IMR-90 (cell line): ENCODE data around the gene PATJ. TPM values are rescaled to one million over a fixed set of nuclear protein-coding genes. Genes with fewer than 3 reads are reported as not detected.

ENCODE experiments used
- ATAC-seq: fragments of 200-7000 bp; cut with Tn5 transposase; 2 replicates; pipeline ENCODE4 v1.9.1; 2020; ENCODE audit warnings: low read depth, mild to moderate bottlenecking, moderate library complexity
- BruUV-seq: library from RNA; stranded (reverse); fragments of 400-500 nt; replicated peaks from 2 replicates; lab custom pipeline; 2021; lab: Mats Ljungman, UMichigan
- CTCF ChIA-PET: fragments of 300-600 bp; formaldehyde crosslinking; extraction: SDS; loops from one replicate; lab custom pipeline; 2021; ENCODE audit warnings: antibody characterized with exemption; lab: Yijun Ruan, JAX
- POLR2A ChIA-PET: fragments of 300-600 bp; sonication (Branson Sonifier 250); formaldehyde crosslinking; loops from one replicate; lab custom pipeline; 2022; ENCODE audit warnings: antibody characterized with exemption; ENCODE audit not compliant: unreplicated experiment; lab: Charles Lee
- DNase-seq: peaks from one replicate; pipeline ENCODE4 v3.0.0; 2013
- H2AFZ ChIP-seq: replicated peaks from 2 replicates; pipeline ENCODE3; 2013; ENCODE audit warnings: low read length, mild to moderate bottlenecking; ENCODE audit not compliant: poor library complexity
- H2AK5ac ChIP-seq: 2 replicates; pipeline ENCODE4 v1.6.1; 2013; ENCODE audit warnings: low read depth, low read length, inconsistent platforms
- H2AK9ac ChIP-seq: replicated peaks from 2 replicates; pipeline ENCODE3; 2013; ENCODE audit warnings: mild to moderate bottlenecking, low read depth, low read length, moderate library complexity; ENCODE audit not compliant: poor library complexity
- H2BK120ac ChIP-seq: 2 replicates; pipeline ENCODE4 v1.6.1; 2013; ENCODE audit warnings: low read depth, low read length, inconsistent platforms
- H2BK15ac ChIP-seq: 3 replicates; pipeline ENCODE4 v1.6.1; 2013; ENCODE audit warnings: low read depth, low read length, inconsistent platforms
- H2BK20ac ChIP-seq: 2 replicates; pipeline ENCODE4 v1.6.1; 2013; ENCODE audit warnings: low read depth, mild to moderate bottlenecking, inconsistent platforms, low read length, moderate library complexity
- H2BK5ac ChIP-seq: 2 replicates; pipeline ENCODE4 v1.6.1; 2013; ENCODE audit warnings: mild to moderate bottlenecking, low read depth, low read length, inconsistent platforms; ENCODE audit not compliant: poor library complexity, severe bottlenecking
- H3K14ac ChIP-seq: replicated peaks from 2 replicates; pipeline ENCODE4 v1.6.1; 2013; ENCODE audit warnings: low read depth, low read length, inconsistent platforms
- H3K18ac ChIP-seq: 2 replicates; pipeline ENCODE4 v1.6.1; 2013; ENCODE audit warnings: low read depth, low read length, control low read depth
- H3K23ac ChIP-seq: 2 replicates; pipeline ENCODE4 v1.6.1; 2013; ENCODE audit warnings: low read depth, low read length, inconsistent platforms
- H3K27ac ChIP-seq: 2 replicates; pipeline ENCODE4 v1.5.1; 2013; ENCODE audit warnings: mild to moderate bottlenecking, control low read depth, low read length; ENCODE audit not compliant: insufficient read depth
- H3K27me3 ChIP-seq: 2 replicates; pipeline ENCODE4 v1.6.1; 2013; ENCODE audit warnings: low read length; ENCODE audit not compliant: control insufficient read depth, insufficient read depth
- H3K36me3 ChIP-seq: 2 replicates; pipeline ENCODE4 v1.6.1; 2013; ENCODE audit warnings: low read length, mixed read lengths; ENCODE audit not compliant: control insufficient read depth, insufficient read depth
- H3K4ac ChIP-seq: 2 replicates; pipeline ENCODE4 v1.6.1; 2013; ENCODE audit warnings: low read depth, low read length, inconsistent platforms
- H3K4me1 ChIP-seq: 2 replicates; pipeline ENCODE4 v1.6.1; 2013; ENCODE audit warnings: low read length, mixed read lengths; ENCODE audit not compliant: control insufficient read depth, insufficient read depth
- H3K4me2 ChIP-seq: 2 replicates; pipeline ENCODE4 v1.6.1; 2013; ENCODE audit warnings: low read depth, mild to moderate bottlenecking, control low read depth, low read length, moderate library complexity
- H3K4me3 ChIP-seq: 2 replicates; pipeline ENCODE4 v1.5.1; 2013; ENCODE audit warnings: low read depth, mild to moderate bottlenecking, control low read depth, low read length, moderate library complexity; ENCODE audit not compliant: insufficient read depth
- H3K56ac ChIP-seq: 2 replicates; pipeline ENCODE4 v1.6.1; 2013; ENCODE audit warnings: low read length, inconsistent platforms; ENCODE audit not compliant: insufficient read depth; ENCODE audit errors: extremely low read depth
- H3K79me1 ChIP-seq, 2 experiments: 2 replicates each; pipeline ENCODE4 v1.6.1; 2013; ENCODE audit warnings: low read length in 2 of 2, inconsistent platforms in 1 of 2, low read depth in 1 of 2
- H3K9ac ChIP-seq: 2 replicates; pipeline ENCODE4 v1.6.1; 2013; ENCODE audit warnings: low read depth, low read length, control low read depth
- H3K9me1 ChIP-seq: 2 replicates; pipeline ENCODE4 v1.6.1; 2013; ENCODE audit warnings: low read length, inconsistent platforms; ENCODE audit not compliant: insufficient read depth
- H3K9me3 ChIP-seq: 2 replicates; pipeline ENCODE4 v1.6.1; 2013; ENCODE audit warnings: low read length; ENCODE audit not compliant: control insufficient read depth, insufficient read depth
- H4K20me1 ChIP-seq: 2 replicates; pipeline ENCODE4 v1.6.1; 2013; ENCODE audit warnings: low read length, inconsistent platforms; ENCODE audit not compliant: insufficient read depth
- H4K5ac ChIP-seq: 2 replicates; pipeline ENCODE4 v1.6.1; 2013; ENCODE audit warnings: mild to moderate bottlenecking, low read depth, low read length, control low read depth
- H4K8ac ChIP-seq, 2 experiments: 2 replicates each; pipeline ENCODE4 v1.6.1; 2013; ENCODE audit warnings: low read depth in 2 of 2, low read length in 2 of 2, control low read depth in 1 of 2, inconsistent platforms in 1 of 2
- H4K91ac ChIP-seq: 2 replicates; pipeline ENCODE4 v1.6.1; 2013; ENCODE audit warnings: low read depth, low read length, inconsistent platforms; ENCODE audit not compliant: insufficient read depth
- BHLHE40 ChIP-seq: fragments of 150-350 bp; IDR thresholded peaks from 2 replicates; pipeline ENCODE4 v1.6.1; 2016; ENCODE audit warnings: mild to moderate bottlenecking, low read depth, low read length
- CEBPB ChIP-seq: IDR thresholded peaks from 2 replicates; pipeline ENCODE4 v1.6.1; 2012; ENCODE audit warnings: low read depth, low read length, improper control_type of control experiment
- CHD1 ChIP-seq: IDR thresholded peaks from 2 replicates; pipeline ENCODE4 v1.6.1; 2012; ENCODE audit warnings: low read depth, low read length, improper control_type of control experiment
- CTCF ChIP-seq: conservative IDR thresholded peaks from 2 replicates; pipeline ENCODE4 v1.5.1; 2012; ENCODE audit warnings: mild to moderate bottlenecking, low read depth, low read length, improper control_type of control experiment
- ELK1 ChIP-seq: fragments of 150-350 bp; IDR thresholded peaks from 2 replicates; pipeline ENCODE4 v1.6.1; 2016; ENCODE audit warnings: low read depth, mild to moderate bottlenecking, low read length, moderate library complexity, borderline replicate concordance
- FOS ChIP-seq: fragments of 150-350 bp; IDR thresholded peaks from 2 replicates; pipeline ENCODE4 v1.6.1; 2016; ENCODE audit warnings: low read depth, low read length
- MAFK ChIP-seq: IDR thresholded peaks from 2 replicates; pipeline ENCODE4 v1.6.1; 2012; ENCODE audit warnings: low read depth, low read length, improper control_type of control experiment
- MAZ ChIP-seq: IDR thresholded peaks from 2 replicates; pipeline ENCODE4 v1.6.1; 2012; ENCODE audit warnings: low read depth, mild to moderate bottlenecking, low read length, improper control_type of control experiment, moderate library complexity, borderline replicate concordance
- MXI1 ChIP-seq: IDR thresholded peaks from 2 replicates; pipeline ENCODE4 v1.6.1; 2012; ENCODE audit warnings: low read depth, mild to moderate bottlenecking, low read length, moderate library complexity, borderline replicate concordance
- NFE2L2 ChIP-seq: fragments of 150-350 bp; IDR thresholded peaks from 2 replicates; pipeline ENCODE4 v1.6.1; 2016; ENCODE audit warnings: low read depth, mild to moderate bottlenecking, low read length
- POLR2A ChIP-seq: IDR thresholded peaks from 2 replicates; pipeline ENCODE4 v1.6.1; 2012; ENCODE audit warnings: mild to moderate bottlenecking, low read depth, low read length
- RAD21 ChIP-seq: IDR thresholded peaks from 2 replicates; pipeline ENCODE4 v1.6.1; 2012; ENCODE audit warnings: low read length, improper control_type of control experiment
- RCOR1 ChIP-seq: IDR thresholded peaks from 2 replicates; pipeline ENCODE4 v1.6.1; 2012; ENCODE audit warnings: mild to moderate bottlenecking, low read length, improper control_type of control experiment; ENCODE audit not compliant: insufficient replicate concordance
- RFX5 ChIP-seq: IDR thresholded peaks from 2 replicates; pipeline ENCODE4 v1.8.0; 2012; ENCODE audit warnings: low read depth, mild to moderate bottlenecking, low read length, moderate library complexity
- SMC3 ChIP-seq: fragments of 150-350 bp; IDR thresholded peaks from 2 replicates; pipeline ENCODE4 v1.6.1; 2016; ENCODE audit warnings: low read depth, mild to moderate bottlenecking, antibody characterized with exemption, low read length, moderate library complexity
- USF2 ChIP-seq: fragments of 150-350 bp; IDR thresholded peaks from 2 replicates; pipeline ENCODE4 v1.6.1; 2017; ENCODE audit warnings: mild to moderate bottlenecking, antibody characterized with exemption, low read length, low read depth
- WGBS, 2 experiments: methylation state at CpG; one replicate each; pipeline versions ENCODE4 v1.1.5 to v1.1.7; 2013; ENCODE audit warnings: missing lambda C conversion rate in 2 of 2; ENCODE audit not compliant: insufficient read length in 1 of 2; ENCODE audit errors: extremely low coverage in 2 of 2; 5-methylcytosine and 5-hydroxymethylcytosine counted together
- dilution Hi-C: fragments of 300-500 bp; cut with HindIII; formaldehyde crosslinking; loops from one replicate; pipeline ENCODE4 v1.14.3; 2018; ENCODE audit warnings: low sequenced_read_pairs; ENCODE audit not compliant: unreplicated experiment
- in situ Hi-C: fragments of 300-500 bp; cut with MboI; formaldehyde crosslinking; loops from 3 replicates; pipeline ENCODE4 v1.14.3; 2019; ENCODE audit warnings: low sequenced_read_pairs, inconsistent platforms, mixed read lengths
- intact Hi-C: fragments of 100-400 bp; cut with micrococcal nuclease; formaldehyde crosslinking; loops from 2 replicates; pipeline ENCODE4 v1.10.0; 2022
- polyA plus RNA-seq, 3 experiments: library from polyadenylated mRNA; depleted of rRNA; stranded (reverse); fragments of >200 nt; gene quantifications; 2 replicates each; pipeline ENCODE4 v1.2.3, GENCODE V29; 2012; ENCODE audit warnings: low replicate concordance in 1 of 3
- total RNA-seq: library from RNA; depleted of rRNA; stranded (reverse); fragments of >200 nt; gene quantifications from 2 replicates; pipeline ENCODE4 v1.2.3, GENCODE V29; 2012

PATJ gene
- total and polyA plus RNA-seq, 2 of the 4 experiments (the other 2 are of a cell fraction), result 2.0 to 3.4 TPM

GRCh38 chr1:61992257-61992656, 250.0 kb downstream of the PATJ start:
- Histone ChIP-seq H2AK9ac (no peak overlapping the region), H3K79me1 (no peaks in the 10 kb centered on the region), H3K27me3 (no peaks in the 10 kb centered on the region), H4K5ac (no peak overlapping the region), H4K91ac (no peak overlapping the region), H3K56ac (no peak overlapping the region), H3K9ac (no peak overlapping the region), H4K8ac (no peak overlapping the region), H3K36me3 (no peaks in the 10 kb centered on the region), H2AK5ac (no peak overlapping the region), H3K14ac (no peak overlapping the region), H3K4me1 (no peaks in the 10 kb centered on the region), H3K4me2 (no peak overlapping the region), H3K4me3 (no peak overlapping the region), H2BK5ac (no peak overlapping the region), H3K9me3 (no peaks in the 10 kb centered on the region), H3K4ac (no peak overlapping the region), H2BK120ac (no peak overlapping the region), H4K20me1 (no peaks in the 10 kb centered on the region), H3K18ac (no peak overlapping the region), H2BK15ac (no peak overlapping the region), H3K23ac (no peak overlapping the region), H2AFZ (no peak overlapping the region), H3K27ac (no peak overlapping the region), H2BK20ac (no peak overlapping the region), H3K9me1 (no peaks in the 10 kb centered on the region)
- no TSS peak for BruUV-seq
- ChIA-PET POLR2A (no interaction called here), CTCF (no interaction called here)
- DNase-seq (no peak), ATAC-seq (no peak)
- in situ Hi-C loops, result no loop called here
- intact Hi-C loops, result no loop called here
- dilution Hi-C loops, result no loop called here
- TF ChIP-seq BHLHE40 (no peak), RAD21 (no peak), MAZ (no peak), CHD1 (no peak), MXI1 (no peak), SMC3 (no peak), POLR2A (no peak), RFX5 (no peak), FOS (no peak), USF2 (no peak), NFE2L2 (no peak), CEBPB (no peak), MAFK (no peak), ELK1 (no peak), CTCF (no peak), RCOR1 (no peak)
- WGBS, 2 experiments, result no CpG with 5 or more reads among the region's 5 CpGs
